GM18517 (cell line): ENCODE measurements around the gene CDKAL1.
"Not testable (repeated sequence)": the region's sequence is repeated elsewhere in the genome, so short reads cannot be mapped to it uniquely, and the experiment has no call there.

Experiments used
- ATAC-seq: cut with Tn5 transposase; IDR thresholded peaks from one replicate; pipeline ENCODE4 v1.9.1; 2021; ENCODE audit warnings: mild to moderate bottlenecking, moderate library complexity; ENCODE audit not compliant: unreplicated experiment

CDKAL1 gene

DNA sequence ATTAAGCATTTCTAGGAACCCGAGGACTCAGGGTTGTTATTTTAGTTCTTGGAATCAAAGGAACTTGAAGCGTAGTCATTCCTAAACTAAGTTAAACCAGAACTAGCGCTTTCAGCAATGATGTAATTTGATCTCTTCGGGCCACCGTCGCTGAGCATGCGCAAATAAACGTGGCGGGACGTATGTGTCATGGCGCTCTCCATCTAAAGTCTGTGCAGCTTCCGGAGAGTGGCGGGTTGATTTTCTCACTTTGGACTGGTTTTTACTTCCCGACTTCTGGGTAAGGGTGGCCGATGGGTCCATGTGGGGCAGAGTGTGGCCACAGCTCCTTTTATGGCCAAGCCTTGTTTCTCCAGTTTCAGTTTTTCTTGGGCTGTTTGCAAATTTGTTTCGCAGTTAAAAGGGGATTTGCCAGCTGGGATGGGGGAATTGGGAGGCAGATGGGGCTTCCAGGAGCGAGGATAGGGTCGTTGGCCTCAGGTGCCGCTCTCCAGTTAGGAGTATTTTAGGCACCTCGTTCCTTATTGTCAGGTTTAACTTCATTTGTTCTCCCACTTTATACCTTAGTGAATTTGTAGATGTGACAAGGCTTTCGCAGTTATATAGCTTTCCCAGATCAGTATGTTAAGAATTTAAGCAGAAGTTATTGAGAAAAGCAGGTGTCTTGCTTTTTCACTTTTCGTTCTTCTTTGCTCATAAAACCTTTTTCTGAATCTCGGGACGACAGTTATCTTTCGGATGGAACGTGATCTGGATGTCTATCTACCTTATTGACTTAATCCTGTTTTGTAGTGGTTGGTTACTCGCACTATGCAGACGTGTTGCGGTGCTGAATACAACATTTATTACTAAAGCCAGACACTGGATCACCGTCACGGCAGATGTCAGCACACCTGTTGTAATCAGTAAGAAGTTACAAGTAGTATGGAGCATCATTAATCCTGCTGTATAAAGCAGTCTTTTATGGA, at the start of gene CDKAL1:
CDKAL1 (plus strand) TSS at position 163 of the 968 bp plus-strand sequence. CDS start 11,894 bp downstream, outside the sequence.
- peak; percentile 89 for ATAC-seq

DNA sequence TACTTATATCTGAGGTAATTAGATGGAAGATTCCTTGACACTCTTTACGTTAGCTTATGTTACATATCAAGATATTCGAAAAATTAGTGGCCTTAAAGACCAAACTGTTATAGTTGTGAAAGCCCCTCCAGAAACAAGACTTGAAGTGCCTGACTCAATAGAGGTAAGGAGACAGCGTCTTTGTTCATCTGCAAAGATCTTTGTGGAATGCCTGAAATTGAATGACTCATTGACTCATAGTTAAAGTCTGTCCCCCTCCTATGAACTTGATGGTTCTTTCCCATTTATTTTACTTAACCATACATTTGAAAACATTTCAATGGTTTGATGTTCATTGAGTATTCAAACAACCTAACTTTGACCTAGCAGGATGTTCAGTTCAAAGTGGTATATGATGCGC, 47.6 kb upstream of the CDKAL1 start:
- no peak for ATAC-seq

DNA sequence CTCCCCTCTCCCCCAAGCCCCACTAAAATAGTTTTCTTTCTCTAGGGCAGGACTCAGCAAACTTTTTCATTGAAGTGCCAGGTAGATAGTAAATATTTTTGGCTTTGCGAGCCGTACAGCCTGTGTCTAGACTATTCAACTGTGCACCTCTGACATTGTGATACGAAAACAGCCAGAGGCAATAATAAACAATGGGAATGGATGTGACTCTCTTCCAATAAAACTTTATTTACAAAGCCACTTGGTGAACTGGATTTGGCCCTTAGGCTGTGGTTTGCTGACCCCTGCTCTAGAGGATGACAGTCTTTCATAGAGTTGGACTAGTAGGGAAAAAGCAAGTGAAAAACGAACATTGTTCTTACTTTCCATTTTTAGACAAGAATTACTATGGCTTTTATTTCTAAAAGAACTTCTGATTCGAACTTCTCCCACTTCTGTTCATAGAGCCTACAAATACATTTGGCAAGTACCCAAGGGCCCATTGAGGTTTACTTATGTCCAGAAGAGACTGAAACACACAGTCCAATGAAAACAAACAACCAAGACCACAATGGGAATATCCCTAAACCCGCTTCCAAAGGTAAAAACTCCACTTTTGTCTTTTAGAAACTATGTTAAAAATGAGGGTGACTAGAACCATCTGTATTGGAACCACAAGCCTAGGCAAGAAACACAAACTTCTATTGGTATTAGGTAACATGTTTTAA, 46.4 kb upstream of the CDKAL1 start:
- ATAC-seq: no peak

DNA sequence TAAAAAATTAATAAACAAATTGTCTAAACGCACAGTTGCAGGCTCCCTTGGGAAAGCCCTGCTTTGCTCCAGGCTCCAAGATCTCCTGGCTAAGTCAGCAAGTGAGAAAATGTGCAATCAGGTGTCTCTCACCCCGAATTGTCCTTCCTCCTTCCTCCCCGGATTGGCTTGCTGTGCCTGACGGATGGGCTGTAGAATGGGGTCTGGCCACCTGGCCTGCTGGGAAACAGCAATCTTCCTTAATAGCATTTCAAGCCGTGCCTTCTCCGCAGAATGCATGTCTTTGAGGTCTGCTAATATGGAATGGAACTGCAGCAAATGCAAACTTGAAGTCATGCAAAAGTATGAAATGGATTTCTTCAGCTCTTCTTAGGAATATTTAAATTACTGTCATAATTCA, 43.7 kb upstream of the CDKAL1 start:
- ATAC-seq: no peak

DNA sequence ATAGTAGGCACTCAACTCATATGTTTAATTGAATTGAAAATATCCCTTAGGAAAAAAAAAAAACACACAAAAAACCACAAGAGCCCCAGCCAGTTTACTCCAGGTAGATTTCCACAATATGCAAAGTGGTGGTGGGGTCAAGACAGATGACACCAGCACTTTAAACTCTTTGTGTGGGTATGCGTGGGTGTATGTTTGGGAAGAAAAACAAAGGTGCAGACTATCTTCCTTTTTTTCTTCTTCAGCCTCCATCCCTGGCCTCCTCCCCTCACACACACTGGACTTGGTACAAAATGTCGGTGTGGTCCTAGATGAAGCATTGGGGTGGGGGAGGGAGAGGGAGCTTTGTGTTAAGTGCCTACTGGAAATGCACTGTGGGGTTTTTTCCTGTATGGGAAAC, 42.2 kb upstream of the CDKAL1 start:
- ATAC-seq: no peak

DNA sequence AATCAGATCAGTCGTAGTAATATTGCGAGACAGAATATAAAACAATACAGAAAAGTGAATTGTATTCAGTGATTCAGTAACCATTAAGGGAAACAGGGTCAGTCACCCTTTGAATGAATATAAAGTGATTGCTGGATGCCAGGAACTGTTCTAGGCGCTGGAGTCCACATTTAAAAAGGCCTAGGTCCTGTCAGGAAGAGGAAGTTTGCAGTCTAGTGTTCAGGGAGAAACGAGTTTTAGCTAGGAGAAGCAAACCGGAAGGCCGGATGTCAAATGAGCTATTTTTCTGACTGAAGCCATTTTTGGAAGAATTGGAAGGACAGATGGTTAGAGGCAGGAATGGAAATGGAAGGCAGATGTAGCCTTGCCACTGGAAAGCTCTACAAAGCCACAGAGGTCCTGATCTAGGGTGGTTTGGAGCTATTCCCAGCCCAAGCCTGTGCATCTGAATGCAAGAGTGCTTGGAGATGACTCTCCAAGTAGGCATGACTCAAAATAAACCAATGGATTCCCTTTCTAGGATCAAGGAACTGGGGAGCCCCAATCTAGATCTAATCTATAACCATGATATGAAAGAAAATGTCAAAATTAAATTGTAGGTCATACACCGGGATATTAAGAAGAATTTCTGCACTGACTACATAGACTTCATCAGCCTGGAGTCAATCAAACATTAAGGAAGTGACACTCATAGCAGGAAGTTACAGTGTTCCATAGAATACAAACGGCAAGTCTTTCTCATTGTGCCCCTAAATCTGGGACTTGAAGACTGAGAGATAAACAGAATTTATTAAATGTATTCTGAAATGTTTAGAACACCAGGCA, 36.8 kb upstream of the CDKAL1 start:
- no peak for ATAC-seq

GRCh38 chr6:20498041-20498385, 36.2 kb upstream of the CDKAL1 start:
- ATAC-seq: no peak

DNA sequence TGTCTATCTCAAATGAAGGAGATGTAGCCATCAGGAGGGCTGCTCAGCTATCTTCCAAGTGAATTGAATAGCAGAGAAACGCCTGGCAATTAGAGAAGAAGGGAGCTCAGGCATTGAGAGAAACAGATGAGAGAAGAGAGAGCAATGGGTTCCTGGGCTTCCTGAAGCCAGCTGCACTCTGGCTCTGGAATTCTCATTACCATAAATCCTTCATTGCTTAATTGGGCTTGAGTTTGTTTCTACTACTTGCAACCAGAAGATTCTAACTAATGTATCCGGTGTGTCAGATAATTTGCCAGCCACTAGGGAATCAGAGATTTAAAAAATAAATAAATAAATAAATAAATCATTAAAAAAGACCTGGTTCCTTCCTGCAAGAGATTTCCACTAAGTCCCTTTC, 25.0 kb upstream of the CDKAL1 start:
- no peak for ATAC-seq

GRCh38 chr6:20511852-20512251, 22.4 kb upstream of the CDKAL1 start:
- no peak for ATAC-seq

GRCh38 chr6:20525208-20525607, 9.0 kb upstream of the CDKAL1 start:
- ATAC-seq: not testable (repeated sequence)

- peak; percentile 64 for ATAC-seq
These were observed 5.2 kb upstream of the CDKAL1 start for GRCh38 chr6:20529086-20529448.

GRCh38 chr6:20532881-20533280, 1.4 kb upstream of the CDKAL1 start:
- ATAC-seq: no peak

DNA sequence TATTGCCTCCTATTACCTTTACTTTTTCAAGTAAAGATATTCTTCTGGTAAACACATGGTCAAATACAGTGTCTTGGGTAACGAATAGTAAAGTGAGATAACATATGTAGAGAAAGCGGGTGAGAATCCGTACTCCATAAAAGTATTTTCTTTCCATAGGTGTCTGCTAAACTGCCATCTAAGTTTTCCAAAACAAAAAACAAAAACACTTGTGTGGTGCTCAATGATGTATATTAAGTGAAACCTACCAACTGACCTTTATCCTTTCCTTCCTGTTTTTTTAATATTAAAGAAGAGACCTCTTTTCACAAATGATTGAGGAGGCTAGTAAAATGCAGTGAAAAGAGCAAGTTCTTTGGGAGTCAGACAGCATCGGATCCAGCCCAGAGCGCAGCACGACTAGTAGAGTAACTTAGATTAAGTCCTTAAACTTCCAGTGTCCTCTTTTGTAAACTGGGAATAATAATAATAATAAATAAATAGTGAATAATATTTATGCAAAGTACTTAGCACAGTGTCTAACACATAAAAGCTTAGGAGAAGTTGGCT, 437 bp upstream of the CDKAL1 start:
- peak; percentile 6 for ATAC-seq

- ATAC-seq: no peak
These were observed 3.9 kb downstream of the CDKAL1 start for GRCh38 chr6:20538131-20538662.

GRCh38 chr6:20538907-20539306, 4.7 kb downstream of the CDKAL1 start:
- ATAC-seq: no peak

DNA sequence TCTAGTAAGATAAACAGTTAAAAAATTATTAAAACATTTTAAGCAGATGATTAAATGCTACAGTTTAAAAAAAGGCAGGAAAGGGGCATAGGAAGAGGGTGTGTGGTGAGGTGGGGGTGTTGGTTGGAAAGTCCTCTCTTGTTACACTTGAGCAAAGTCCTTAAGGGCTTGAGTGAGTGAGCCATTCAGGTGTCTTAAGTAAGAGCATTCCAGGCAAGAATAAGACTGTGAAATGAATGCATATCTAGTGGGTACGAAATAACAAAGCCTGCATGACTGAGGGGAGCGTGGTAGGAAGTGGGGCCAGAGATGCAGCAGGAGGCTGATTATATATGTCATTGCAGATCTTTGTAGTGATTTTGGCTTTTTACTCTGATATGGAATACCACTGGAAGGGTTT, 5.1 kb downstream of the CDKAL1 start:
- ATAC-seq: no peak

DNA sequence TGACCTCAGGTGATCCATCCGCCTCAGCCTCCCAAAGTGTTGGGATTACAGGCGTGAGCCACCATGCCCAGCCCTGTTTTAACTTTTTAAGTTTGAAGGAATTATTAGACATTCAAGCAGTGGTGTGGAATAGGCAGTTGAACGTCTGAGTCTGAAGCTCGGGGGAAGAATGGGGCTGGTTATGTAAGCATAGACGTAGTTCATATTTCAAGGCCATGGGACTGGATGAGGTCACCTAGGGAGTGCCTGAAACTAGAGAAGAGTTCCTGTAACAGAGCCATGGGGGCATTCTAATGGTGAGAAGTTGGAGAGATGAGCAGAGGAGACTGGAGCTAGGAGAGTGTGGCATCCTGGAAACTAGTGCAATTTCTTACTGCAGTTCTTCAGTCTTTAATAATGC, 6.4 kb downstream of the CDKAL1 start:
- no peak for ATAC-seq

DNA sequence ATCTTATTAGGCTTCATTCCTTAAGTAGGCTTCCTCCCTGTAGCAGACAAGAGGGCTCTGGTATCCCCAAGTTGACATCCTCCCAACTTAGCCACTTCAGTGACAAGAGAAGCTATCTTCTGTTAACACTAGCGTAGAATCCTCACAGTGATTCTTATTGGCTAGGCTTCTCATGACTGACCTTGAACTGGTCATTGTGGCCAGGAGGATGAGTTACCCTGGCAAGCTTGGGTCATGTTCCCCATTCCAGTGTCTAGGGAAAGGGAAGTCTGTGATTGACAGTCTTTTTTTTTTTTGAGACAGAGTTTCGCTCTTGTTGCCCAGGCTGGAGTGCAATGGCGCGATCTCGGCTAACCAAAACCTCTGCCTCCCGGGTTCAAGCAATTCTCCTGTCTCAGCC, 7.1 kb downstream of the CDKAL1 start:
- no peak for ATAC-seq

GRCh38 chr6:20542927-20543602, 8.8 kb downstream of the CDKAL1 start:
- peak; percentile 100 for ATAC-seq

DNA sequence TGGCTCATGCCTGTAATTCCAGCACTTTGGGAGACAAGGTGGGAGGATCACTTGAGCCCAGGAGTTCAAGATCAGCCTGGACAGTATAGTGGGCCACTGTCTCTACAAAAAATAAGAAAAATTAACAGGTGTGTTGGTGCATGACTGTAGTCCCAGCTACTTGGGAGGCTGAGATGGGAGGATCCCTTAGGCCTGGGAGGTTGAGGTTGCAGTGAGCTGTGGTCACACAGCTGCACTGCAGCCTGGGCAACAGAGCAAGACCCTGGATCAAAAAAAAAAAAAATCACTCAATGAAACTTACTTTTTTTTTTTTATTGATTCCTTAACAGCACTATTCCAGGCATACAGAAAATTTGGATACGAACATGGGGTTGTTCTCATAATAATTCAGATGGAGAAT, 14.0 kb downstream of the CDKAL1 start:
- ATAC-seq: no peak
